DMS153 treated with DMSO at 0.1 percent for 48 hours (cell line): Measurements from ENCODE around the gene TRIM41.
"Not testable (repeated sequence)": the region's sequence is repeated elsewhere in the genome, so short reads cannot be mapped to it uniquely, and the experiment has no call there.

Source experiments
- DNase-seq: peaks from one replicate; lab custom pipeline; 2025; ENCODE audit not compliant: unreplicated experiment; lab: John Stamatoyannopoulos, UW

TRIM41 gene

DNA sequence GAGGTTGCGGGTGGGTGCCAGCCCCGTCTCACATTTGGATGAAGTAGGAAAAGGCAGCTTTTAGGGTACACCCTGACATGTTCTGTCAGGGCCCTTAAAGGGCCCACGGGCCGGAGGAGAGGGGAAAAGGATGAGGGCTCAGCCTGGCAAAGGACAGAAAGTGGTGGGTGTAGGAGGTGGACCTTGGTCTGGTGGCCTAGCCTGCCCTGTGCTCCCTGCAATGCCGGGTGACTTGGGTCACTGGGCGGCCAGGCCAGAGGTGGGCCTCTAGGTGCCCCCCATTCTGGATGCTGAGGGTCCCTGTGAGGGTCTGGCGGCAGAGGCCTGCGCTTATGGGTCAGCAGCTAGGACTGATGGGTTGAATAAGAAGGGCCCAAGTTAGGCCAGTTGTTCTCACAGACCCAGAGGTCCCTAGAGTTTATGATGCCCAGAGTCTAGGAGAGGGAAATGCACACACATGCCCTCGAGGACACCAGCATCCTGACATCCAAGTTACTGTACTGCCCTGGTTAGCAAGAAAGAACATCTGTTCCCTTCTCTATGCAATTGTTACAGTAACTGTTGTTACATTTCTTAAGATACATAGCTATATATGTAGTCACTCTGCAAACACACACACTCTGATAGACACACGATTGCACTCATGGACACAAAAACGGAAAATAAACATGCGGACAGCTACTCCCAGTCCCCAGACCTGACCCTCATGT is 30.6 kb upstream of the TRIM41 start:
- no peak for DNase-seq

DNA sequence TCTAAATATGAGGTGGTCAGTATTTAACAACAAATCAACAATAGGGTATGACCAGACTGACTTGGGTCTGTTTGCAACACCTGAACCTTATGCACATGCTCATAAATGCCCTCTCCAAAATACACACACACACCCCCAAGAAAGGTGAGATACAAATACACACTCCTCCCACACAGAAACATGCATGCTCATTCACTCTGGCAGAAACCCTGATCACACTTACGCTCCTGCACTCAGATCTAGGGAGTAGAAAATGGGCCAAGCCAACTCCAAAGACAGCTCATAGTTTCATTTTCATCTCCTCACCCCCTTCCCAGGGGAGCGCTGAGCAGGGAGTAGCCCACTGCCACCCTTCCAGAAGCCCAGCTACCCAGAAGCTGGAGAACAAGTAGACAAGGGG is 29.4 kb upstream of the TRIM41 start:
- no peak for DNase-seq

DNA sequence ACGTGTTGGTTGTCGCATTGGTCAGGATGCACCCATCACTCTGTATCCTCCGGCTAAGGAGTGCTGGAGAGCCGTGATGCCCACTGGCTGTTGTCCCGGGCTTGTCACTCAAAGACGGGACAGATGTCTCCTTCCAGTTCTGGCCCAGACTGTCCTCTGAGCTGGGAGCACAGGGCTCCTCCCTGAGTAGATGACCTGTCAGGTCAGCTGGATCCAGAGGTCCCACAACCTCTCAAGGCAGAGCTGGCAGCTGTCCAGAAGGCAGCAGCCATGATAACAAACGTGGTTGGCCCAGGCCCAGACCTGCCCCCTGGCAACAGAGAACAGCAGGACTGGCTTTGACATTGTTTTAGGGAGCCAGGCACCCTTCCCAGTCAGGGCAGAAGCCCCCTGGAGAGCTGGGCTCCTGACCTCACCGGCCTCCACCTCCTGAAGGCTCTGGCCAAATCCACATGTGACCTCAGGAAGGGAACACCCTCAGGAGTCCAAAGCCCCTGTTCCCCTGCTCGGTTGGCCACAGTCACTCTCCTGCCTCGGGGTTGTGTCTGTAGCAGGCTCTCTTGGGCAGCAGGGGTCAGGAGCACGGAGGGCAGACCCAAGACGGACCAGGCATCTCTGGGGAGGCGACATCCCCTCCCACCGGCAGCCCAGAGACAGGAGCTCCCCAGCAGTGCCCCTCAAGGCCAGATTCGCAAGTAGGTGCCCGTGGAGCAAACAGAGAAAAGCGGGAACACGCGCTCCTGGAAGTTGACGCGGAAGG is 28.4 kb upstream of the TRIM41 start:
- no peak for DNase-seq

DNA sequence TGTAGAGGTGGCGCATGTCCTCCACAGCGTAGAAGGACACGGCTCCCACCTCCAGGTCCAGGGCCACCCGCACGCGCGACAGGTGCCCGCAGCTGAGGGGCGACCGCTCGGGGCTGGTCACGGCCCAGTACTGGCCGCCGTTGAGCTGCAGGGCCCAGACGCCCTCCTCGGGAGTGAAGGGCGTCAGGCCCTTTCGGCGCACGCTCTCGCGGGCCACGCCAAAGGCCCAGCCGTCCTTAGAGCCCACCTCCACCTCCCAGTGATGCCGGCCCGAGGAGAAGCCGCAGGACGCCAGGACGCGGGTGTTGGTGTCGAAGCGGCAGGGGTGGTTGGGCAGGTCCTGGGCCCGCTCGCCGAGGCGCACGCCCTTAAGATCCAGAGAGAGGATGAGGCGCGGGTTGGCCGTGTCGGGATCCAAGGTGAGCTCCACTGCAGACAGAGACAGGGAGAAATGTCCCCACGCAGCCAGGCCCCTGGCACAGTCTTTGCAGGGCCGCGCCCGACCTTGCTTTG is 27.8 kb upstream of the TRIM41 start:
- DNase-seq = no peak

DNA sequence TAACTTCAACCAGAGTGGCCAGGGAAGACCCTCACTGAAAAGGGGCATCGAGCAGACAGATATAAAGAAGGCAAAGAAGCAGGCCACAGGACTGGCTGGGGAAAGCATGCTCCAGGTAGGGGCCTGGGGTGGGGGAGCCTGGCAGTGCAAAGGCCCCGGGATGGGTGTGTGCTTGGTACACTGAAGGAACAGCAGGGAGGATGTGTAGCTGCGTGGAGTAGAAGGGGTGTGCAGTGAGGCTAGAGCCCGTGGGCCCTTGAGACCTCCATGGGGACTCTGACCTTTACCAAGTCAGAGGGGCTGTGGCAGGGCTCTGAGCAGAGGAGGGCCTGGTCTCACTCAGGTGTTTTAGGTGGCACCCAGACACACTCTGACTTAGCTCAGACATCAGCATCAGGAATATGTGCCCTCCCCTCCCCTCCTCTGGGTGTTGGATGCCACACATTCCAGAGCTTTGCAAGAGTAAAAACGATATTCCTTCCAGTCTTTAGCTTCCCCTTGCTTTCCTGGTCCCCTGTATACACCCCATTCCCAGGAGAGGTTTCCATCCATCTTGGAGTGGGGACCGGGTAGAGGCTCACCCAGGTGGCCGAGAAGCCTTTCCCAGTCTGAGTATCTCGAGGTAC is 25.6 kb upstream of the TRIM41 start:
- DNase-seq = no peak

DNA sequence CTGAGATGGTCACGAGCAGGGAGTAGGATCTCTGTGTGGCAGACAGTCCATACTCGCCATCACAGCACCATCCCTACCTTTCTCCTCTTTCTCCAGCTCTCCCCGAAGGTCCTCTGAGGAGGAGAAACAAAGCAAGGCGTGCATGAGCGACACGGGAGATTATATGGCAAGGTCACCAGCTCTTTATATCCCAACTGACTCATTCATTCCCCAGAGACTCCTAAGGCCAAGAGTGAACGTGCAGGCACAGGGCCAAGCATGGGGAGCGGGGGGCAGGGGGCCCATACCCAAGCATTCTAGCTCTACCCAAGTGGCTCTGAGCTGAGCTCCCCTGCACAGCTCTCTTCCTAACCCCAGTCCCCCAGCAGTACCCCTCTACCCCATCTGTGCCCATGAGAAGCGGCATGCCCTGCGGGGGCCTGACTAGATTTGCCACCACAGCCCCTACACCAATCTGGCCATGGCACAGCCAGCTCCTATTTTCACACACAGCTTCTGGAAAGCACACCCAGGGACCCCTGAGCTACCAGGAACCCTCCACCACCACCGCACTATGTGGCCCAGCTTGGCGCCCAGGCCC is 24.9 kb upstream of the TRIM41 start:
- no peak for DNase-seq

DNA sequence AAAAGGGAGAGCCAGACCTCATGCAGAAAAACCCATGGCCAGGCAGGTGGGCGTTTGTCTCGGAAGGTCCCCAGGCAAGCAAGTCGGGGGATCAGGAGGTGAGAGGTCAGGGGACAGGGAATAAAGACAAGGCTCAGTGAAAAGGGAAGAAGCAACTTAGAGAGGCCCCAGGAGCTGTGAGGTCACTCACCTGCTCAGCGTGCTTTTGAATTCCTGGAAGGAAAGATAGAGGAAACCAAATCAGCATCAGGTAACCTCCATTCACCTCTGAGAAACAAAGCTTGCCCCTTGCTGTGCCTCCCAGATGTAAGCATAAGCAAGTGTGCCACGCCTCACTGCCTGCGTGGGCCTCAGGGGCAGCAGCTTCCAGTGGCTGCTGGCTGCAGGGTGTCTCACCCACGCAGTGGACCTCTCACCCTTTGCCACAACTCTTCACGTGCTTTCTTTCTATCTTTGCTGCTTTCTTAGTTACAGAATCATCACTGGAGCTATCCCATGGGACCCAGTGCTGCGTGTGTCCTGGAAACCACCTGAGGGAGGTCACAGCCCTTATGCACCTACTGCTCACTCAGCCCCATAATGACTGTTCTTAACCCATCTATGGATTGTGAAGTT is 24.1 kb upstream of the TRIM41 start:
- DNase-seq = no peak

DNA sequence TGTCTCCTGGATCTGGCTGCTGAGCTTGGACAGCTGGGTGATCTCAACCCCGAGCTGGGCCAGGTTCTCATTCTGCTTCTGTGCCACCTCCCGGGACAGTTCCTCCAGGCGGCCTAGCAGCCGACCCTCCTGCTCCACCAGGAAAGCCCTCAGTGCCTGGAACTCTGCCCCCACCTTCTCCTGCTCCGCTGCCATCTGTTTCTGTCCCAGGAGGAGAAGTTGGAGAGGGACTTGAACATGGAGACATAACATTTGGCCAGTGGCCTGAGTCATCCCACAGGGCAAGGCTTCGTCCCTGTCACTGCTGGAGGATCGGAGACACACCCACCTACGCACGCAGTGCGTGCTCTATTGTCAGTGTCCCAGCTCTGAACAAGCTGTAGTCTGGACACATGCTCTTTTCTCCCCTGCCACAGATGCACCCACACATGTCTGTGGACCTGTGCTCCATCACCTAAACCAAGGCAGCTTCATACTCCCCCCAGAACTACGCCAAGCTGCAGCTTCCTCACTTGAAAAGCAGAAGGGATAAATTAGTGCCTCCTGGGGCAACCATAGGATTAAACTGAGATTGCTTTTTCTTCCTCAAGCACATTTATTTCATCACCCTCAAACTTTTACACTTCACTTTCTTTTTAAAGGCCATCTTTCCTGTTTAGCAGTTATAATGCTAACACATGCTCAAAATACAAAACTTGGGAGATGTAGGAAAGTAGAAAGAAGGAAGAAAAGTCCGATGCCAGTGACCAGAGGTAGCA is 23.0 kb upstream of the TRIM41 start:
- no peak for DNase-seq

DNA sequence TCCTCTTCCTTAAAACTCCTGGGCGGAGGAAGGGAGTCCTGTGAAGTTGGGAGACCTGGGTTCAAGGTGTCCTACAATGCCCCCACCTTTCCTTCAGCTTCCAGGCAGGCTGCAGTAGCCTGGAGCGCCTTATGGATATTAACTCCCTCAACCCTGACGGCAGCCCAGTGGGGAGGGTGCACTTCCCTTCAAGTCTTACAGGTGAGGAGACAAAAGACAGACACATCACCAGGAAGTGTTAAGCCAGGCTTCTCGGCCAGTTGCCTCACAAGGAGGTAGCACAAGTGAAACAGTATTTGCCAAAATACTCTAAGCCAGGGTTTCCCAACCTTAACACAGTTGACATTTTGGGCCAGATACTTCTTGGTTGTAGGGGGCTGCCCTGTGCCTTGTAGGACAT is 22.3 kb upstream of the TRIM41 start:
- no peak for DNase-seq

DNA sequence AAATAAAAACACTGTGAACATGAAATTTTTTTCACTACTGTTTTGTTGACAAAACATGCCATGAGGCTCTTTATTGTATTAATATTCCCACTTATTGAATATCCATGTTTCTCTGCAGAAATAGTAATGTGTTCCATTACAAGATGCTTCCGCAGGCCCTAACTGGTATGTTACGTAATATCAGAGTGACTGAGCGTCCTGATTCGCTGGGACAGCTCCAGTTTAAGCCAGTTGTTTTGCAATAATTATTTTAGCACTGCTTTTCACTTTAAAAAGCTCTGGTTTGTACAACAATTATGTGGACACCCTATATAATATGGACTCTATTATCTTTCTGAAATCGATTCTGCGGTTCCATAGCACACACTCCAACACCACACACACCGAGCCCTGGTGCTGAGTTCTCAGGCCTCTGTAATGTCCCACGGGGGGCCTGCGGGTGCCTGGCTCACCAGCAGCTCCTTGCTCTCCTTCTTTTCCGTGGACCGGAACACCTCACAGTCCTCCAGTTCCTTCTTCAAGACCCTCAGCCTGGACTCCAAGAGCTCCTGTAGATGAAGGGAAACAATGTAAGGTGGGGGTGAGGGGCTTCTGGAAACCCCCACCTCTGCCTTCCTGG is 19.9 kb upstream of the TRIM41 start:
- DNase-seq = no peak

DNA sequence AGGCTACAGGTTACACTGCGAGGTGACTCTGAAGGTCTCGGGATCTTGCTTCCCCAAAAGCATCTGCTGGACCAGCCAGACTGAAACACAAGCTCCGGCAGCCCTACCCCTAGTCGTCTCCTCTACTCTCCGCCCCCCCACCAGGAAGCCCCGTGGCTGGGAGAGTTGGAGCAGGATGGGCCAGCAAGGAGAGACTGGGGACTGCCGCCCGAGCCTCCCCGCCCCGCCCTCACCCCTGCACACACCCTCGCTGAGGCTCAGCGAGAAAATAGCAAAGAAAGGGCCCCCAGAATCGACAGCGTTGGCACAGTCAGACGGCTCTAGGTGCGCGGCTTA is 19.3 kb upstream of the TRIM41 start:
- DNase-seq = no peak

DNA sequence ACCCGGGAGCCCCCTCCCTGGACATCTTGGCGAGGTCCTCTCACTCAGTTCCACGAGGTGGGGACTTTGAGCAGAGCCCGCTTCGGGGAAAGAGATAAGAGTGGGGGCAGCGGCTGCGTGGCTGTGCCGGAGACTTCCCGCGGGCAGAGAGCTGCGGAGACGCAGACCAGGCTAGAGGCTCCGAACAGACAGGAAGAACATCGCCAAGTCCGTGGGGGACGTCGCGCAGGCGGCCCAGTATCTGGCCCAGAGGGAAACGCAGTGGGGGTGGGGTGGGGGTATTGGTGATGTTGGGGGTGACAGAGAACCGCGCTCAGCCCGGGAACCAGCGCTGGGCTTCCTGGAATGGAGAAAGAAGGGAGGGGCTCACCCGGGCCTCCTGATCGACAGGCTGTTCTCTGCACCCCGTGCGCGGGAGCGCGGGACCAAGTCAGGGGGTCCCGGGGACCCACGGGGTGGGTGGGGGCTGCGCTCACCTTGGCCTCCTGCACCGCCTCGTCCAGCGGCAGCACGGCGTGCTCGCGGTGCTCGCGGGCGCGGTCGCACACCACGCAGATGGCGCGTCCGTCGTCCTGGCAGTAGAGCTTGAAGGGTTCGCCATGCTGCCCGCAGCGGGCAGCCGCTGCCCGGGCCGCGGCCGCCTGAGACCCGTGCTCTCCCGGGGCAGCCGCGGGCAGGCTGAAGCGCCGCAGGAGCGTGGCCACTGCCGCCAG is 18.8 kb upstream of the TRIM41 start:
- DNase-seq = no peak

DNA sequence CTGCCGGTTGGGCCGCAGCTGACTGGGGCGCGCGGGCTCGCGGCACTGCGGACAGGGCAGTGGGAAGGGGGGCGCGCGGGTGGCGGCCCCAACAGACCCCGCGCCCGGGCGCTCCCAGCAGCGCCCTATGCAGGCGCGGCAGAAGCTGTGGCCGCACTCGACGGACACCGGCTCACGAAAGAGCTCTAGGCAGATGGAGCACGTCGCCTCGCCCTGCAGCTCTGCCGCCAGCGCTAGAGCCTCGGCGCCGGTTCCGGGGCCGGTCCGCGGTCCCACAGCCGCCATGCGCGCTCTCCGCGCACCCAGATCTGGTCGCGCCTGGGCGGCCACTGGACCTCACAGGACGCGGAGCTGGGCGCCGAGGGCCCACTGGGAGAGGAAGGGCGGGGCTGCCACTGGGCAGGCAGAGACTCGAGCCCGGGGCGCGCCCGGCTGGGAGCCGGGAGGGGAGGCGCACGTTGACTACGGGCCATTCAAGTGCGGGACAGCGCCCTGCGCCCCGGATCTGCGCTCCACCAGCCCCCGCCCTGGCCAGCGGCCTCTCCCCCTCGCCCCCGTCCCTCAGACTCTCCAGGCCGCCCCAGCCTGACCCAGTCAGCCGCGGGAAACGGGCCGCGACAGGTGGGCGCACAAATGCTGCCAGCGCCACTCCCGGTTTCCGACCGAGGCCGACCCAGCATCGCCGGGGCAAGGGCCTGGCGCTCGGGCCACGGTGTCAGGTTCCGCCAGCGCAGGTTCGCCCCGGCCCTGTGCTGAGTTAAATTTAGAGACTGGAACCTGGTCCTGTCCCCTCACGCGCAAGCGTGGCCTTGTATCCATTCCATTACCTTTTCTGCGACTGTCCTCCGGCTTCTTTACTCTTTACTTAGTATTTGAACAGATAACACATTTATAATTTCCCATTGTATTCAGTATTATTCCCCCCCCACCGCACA is 18.0 kb upstream of the TRIM41 start, which contains the start of gene TRIM7:
Gene TRIM7 (minus strand): TSS at position 371 of the 935 bp plus-strand sequence. CDS start 86 bp downstream, at position 285.
- DNase-seq = no peak

DNA sequence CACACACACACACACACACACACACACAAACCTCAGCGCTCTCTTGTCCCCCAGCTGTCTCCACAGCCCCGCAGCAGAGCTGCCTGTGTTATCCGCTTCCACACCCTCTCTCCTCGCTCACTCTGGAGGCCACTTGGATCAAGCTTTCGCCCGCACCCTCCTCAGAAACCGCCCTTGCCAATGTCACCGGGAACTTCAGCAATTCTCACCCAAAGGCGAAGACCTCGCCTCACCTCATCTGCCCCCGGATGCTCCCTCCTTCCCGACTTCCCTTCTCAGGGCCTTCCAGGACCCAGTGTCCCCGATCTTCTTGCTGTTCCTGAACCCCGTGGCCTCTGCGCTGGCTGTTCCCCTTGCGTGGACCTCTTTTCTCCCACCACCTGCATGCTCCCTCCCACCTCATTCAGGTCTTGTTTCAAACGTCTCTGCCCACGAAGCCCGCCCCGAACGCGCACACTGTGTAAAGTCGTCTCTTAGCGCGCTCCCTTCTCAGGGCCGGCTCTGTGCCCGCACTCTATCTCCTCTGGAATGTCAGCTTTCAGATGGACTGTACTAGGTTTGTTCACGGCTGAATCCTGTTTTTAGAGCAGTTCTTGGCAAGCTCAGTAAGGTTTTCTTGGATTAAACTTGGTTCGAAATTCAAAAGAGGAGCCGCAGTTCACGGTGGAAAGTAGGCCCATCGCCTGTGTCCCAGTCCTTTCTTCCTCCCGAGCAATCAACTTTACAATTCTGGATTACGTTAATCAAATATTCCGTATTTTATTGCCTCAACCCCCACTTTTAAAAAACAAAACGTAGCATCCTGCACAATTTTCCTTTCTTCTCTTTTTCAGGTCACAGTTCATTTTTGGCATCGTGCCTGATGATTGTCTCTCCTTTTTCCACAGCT is 17.1 kb upstream of the TRIM41 start:
- no peak for DNase-seq

DNA sequence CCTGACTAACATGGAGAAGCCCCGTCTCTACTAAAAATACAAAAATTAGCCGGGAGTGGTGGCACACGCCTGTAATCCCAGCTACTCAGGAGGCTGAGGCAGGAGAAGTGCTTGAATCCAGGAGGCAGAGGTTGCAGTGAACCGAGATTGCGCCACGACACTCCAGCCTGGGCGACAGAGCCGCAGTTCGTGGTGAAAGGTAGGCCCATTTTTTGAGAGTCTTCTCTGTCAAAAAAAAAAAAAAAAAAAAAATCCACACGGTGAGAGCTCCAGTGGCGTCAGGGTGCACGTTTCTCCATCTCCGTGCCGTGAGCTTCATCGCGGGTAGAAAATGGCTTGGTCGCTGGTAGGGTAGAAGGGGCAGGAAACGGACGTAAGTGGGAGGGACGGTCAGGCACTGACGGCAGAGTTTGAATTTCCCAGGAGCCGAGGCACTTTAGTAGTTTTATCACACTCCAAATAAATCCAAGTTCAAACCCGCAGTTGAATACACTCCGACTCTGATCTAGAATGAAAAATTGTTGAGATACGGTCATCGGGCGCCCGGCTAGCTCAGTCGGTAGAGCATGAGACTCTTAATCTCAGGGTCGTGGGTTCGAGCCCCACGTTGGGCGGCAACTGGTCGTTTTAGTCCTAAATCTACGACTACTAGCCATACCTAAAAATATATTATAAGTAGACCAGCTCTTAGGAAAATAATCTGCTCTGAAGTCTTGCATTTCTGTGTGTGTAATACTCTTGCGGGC is 15.7 kb upstream of the TRIM41 start:
- no peak for DNase-seq

DNA sequence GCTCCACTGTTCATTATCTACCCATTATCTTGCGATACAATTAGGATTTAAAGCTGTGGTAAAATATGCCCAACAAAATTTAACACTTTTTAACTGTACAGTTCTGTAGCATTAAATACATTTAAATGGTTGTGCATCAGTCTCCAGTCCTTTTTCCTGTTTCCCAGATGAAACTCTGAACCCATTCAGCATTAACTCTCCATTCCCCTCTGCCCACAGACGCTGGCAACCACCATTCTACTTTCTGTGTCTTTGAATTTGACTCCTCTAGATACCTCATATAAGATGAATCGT is 15.2 kb upstream of the TRIM41 start:
- no peak for DNase-seq

DNA sequence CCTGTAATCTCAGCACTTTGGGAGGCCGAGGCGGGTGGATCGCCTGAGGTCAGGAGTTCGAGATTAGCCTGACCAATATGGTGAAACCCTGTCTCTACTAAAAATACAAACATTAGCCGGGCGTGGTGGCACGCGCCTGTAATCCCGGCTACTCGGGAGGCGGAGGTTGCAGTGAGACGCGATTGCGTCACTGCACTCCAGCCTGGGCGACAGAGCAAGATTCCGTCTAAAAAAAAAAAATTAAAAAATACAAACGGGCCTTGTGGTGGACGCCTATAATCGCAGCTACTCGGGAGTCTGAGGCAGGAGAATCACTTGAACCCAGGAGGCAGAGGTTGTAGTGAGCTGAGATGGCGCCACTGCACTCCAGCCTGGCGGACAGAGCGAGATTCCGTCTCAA is 14.1 kb upstream of the TRIM41 start:
- not testable (repeated sequence) for DNase-seq
